GF-D8 (cell line): ENCODE results near the gene SRRM3.
"Not testable (repeated sequence)": the region's sequence is repeated elsewhere in the genome, so short reads cannot be mapped to it uniquely, and the experiment has no call there.

Source experiments
- DNase-seq: peaks from one replicate; lab custom pipeline; 2025; lab: John Stamatoyannopoulos, UW

SRRM3 gene

DNA sequence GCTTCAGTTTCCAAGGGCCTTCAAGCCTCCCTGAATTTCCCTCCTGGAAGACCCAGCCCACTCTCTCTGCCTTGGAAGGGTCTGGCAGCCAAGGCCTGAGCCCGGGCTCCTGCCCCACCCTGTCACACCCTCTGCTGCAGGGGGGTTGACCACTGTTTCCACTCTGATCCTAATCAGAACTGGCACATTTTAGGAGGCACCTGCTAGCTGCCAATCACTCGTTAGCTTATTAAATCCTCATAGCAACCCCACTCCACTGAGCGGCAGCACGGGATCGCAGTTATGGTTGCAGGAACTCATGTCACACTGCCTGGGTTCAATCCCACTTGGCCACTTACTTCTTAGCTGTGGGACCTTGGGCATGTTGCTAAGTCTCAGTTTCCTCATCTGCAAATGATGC lies 113.7 kb downstream of the SRRM3 start:
- peak; percentile 56 for DNase-seq

DNA sequence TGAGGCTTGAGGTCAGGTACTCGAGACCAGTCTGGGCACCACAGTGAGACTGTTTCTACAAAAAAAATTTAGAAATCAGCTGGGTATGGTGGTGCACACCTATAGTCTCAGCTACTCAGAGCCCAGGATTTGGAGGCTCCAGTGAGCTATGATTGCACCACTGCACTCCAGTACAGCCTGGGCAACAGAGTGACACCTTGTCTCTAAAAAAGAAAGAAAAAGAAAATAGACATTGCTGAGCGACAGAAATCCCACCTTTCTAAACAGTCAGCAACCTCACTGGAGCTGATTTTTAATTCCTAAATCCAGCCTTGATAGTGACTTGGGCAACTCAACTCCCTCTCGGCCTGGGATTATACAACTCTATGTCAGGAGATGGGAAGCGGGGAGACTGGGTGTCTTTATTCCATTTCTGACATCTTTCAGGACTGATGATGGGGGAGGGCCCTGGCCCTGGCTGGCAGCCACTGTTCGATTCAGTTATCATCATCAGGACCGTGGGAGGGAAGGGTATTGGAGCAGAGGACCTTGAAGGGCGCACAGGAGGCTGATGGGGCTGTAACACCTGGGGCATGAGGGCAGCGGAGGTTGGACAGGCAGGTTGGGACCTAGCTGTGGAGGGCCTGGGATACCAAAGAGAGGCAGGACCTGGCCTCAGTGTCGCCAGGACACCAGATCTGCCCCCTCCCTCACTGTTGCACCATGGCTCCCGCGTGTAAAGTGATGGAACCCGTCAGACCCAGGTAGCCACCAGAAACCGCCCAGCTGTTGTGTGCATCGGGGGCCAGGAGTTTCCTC lies 115.5 kb downstream of the SRRM3 start:
- no peak for DNase-seq

DNA sequence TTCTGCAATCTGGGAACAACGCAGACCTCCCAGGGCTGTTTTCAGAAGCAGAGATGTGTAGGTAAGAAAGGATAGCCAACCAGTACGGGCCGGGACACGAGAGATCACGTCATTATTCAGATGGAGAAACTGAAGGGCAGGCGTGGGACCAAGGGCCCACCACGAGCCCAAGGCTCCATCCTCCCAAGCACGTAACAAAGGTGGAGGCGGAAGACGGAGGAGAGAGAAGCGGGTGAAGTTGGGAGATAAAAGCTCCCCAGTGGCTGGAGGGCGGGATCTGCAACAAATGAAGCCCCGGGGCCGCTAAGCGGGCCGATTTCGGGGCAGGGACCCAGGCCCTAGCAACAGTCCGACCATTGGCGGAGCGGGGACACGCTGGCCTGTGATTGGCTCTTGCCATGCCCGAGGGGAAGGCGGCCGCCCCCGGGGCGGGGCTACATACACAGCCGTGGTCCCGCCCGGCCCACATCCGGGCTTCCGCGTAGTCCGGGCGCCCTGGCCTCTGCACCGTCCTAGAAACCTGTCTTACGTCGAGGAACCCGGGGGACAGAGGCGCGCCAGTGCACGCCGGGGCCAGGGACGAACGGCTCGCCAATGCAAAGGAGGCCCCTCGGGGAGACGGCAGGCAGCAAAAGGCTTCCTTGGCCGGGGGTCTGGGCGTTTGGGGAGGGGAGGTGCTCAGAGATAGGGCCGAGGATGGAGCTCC lies 116.2 kb downstream of the SRRM3 start:
- DNase-seq = peak; percentile 88

DNA sequence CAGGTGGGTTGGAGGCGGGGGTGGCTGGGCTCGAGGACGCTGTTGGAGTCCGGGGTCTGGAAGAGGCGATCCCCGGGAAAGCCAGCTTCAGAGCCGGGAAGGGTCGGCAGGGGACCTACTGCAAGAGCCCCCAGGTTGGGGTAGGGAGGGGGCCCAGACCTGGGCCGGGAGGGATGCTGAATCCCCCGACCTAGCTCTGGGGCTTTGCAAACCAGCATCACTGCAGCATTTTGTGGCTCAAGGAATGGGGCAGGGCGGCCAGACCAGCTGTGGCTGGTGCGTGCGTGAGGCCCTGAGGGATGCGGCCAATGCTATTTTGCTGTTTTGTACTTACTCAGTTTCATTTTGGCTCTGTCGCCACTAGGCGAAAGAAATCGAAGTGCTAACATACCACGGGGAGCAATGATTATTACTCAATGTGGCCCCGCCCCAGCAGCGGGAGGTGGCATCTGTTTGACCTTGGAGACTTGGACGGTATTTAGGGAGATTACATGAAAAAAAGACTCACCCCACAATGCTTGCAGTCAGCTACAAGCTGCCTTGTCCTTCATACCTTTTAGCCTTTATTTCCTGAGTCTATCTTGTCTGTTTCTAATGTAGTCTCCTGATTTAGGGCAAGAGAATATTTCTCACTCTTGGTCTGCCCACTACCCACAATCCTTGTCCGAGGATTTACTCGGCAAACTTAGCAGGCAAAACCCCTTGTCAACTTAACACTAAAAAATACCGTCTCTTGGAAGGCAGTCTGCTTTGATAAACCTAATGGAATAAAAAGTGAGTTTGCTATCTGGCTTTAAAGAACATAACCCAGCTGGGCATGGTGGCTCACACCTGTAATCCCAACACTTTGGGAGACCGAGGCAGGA lies 117.0 kb downstream of the SRRM3 start:
- peak; percentile 57 for DNase-seq

DNA sequence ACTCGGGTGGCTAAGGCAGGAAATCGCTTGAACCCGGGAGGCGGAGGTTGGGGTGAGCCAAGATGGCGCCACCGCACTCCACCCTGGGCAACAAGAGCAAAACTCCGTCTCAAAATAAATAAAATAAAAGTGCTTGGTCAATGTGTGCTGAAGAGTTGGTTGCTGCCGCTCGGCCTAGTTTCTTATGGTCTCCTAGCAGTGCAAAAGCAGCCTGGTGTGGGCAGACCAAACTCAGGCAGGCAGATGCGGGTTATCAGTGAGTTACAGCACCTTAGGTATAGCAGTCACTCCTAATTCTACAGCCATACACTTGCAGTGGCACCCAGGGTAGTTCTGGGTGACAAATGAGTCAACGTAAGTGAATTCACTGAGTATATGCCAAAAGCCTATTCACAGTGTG lies 123.4 kb downstream of the SRRM3 start:
- DNase-seq = no peak

DNA sequence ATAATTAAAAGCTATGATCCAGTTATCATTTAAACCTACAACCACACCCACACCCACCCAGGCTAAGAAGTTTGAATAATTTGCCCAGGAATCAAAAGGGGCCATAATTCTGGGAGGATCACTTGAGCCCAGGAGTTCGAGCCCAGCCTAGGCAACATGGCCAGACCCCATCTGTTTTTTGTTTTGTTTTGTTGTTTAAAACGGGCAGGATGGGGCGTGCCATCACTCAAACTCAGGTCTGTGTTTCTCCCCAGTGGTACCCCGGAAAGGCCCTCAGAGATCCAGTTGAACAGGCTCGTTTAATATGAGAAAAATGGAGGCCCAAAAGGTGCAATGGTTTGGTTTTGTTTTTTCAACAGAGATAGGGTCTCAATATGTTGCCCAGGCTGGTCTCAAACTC lies 124.1 kb downstream of the SRRM3 start:
- no peak for DNase-seq

DNA sequence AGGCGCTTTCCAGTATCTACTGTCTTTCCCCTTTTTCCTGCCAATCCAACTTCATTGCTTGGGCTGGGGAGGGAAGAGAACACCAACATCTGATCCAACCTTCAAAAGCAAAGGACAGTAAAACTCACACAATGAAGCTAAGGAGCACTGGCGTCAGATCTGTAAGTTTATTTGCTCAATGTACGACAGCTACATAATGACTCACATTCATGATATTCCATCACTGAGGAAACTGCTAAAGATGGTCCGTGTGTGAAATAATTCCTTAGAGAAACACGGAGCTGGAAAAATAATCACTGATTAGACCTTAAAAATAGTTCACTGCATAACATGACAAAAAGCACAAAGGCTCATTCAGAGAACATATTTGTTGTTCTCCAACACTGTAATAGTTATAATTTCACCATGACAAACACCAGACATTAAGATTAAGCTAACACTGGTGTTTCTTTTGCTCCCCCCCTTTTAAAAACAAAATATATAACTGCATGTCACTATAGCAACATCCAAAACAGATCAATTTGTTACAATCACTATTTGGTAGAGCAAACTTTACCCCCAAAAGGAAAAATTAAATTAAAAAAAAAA lies 125.0 kb downstream of the SRRM3 start:
- no peak for DNase-seq

DNA sequence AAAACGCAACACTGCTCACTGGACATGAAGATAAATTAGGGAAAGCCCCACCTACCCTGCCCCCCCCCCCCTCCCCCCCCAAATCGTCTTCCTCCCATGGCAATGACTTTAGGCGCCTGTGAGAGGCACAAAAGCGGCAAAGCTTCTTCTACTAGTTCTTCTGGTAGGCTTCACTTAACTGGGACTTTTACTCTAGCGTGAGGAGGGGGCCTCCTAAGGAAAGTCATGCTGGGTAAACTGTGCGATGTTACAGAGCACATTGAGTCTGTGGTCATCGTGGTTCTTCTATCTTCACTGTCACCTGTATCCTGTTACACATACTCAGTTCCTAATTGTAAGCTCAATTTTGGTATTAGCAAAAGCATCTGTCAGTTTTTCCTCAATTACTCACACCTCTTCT lies 125.9 kb downstream of the SRRM3 start:
- DNase-seq = peak; percentile 76

DNA sequence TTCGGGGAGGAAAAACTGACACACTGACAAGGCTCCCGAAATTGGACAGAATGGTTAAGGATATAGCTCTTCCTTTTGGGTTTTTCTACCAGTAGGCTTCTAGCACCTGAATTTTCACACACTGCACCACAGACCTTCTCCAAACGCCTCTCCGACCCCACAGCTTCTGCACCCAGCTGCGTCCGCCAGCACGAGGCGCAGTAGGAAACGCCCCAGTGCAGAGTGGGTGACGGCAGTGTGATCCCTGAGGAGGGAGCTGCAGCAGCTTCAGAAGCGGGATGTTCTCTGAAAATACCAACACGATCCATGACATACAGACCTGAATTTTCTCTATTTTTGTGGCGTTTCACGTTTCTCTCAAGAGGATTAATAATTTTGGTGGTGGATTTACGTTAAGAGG lies 126.7 kb downstream of the SRRM3 start:
- no peak for DNase-seq

DNA sequence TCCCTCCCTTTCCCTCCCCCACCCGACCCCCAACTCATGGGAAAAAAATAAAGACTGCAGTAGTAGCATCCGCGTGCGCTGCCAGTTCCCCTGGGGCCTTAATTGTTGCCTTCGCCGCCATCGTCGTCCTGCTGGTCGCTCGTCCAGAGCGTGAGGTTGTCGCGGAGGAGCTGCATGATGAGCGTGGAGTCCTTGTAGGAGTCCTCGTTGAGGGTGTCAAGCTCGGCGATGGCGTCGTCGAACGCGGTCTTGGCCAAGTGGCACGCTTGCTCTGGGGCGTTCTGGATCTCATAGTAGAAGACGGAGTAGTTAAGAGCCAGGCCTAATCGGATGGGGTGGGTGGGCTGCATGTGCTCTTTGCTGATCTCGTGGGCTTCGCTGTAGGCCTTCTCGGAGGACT lies 127.8 kb downstream of the SRRM3 start:
- DNase-seq = no peak

DNA sequence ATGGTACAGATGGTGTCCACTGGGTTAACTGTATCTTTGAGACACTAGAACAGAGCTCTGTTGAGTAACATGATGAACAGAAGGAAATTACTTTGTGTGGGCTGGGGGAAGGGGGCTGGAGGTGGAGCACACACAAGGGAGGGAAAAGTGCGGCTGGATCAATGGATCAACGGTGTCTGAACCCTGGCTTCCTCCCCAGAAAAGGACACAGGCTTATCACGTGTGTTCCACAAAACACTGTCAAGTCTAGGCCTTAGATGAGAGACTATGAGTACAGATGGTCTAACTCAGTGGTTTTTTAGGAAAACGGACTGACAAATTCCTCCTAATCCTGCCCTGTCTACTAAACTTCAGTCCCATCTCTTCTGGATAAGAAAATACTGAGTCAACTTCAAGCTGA lies 128.6 kb downstream of the SRRM3 start:
- DNase-seq = no peak

DNA sequence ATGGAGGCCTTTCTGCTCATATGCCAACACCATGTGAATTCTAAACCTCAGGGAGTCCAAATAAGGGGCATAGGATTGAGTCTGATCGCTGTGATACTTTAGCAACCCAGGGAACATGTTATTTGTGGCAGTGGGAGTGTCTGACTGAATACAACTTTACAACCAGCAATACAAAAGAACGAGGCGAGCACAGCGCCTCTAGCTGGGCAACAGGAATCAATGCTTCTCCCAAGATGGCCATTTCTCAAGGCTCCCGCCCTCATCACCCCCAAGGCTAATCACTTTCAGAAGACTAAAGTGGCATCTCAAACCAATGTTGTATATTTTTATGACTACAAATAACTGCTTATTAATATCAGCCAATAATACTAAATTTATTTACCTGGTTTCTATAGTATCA lies 129.0 kb downstream of the SRRM3 start:
- DNase-seq = no peak

DNA sequence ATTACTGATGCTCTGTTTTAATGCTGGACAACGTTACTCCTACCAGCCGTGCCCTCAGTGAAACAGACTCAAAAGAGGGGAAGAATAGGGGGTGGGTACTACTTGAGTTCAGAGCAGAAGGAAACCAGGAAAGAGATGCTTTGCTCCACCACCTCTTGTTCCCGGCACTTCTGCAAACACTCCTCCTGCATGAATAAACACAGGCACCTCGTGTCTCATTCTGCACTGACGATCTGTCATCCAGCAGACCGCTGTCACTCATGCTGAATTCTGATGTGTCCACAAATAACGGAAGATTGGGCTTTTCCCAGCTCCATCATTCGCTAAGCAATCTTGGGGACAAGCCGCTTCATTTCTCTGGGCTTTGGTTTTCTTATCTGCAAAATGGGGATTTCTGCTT lies 130.4 kb downstream of the SRRM3 start:
- DNase-seq = no peak

DNA sequence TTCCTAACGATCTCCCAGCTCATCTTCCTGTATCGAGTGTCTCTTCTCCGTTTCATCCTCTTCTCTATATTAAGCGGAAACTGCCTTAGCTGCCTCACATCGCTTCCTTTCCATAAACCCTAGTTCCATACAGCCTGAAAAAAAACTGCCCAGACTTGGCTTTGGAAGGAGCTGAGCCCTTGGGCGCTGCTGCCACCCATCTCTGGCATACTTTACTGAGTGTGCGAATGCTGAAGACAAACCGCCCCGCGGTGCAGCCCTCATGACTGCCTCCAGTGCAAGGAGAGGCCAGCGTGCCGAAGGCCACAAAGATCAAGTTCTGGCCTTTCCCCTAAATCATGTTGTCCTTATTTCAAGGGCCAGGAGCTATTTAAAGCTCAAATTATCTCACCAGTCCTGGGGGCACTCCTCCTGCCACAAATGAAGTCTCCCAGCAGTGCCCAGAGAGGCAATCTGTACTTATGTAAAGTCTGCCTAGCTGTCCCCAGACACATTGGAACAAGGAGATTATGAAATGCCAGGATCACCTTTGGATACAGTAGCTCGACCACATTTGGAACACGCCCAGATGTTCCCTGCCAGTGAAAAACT lies 131.9 kb downstream of the SRRM3 start:
- no peak for DNase-seq

DNA sequence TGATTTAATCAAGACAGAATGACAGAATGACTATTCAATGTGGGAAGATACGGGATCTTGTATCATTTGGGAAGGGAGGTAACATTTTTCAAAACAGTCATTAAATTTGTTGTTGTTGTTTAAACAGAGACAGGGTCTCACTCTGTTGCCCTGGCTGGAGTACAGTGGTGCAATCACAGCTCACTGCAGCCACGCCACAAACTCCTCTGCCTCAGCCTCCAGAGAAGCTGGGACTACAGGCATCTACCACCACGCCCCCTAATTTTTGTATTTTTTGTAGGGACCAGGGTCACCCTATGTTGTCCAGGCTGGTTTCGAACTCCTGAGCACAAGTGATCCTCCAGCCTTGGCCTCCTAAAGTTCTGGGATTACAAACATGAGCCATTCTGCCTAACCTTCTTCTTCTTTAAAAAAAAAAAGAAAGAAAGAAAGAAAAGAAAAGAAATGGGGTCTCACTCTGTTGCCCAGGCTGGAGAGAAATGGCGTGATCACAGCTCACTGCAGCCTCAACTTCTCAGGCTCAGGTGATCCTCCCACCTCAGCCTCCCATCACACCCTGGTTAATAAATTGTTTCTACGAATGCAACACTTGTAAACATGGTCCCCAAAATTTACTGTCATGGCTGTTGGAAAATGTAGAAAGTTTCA lies 132.7 kb downstream of the SRRM3 start:
- no peak for DNase-seq

DNA sequence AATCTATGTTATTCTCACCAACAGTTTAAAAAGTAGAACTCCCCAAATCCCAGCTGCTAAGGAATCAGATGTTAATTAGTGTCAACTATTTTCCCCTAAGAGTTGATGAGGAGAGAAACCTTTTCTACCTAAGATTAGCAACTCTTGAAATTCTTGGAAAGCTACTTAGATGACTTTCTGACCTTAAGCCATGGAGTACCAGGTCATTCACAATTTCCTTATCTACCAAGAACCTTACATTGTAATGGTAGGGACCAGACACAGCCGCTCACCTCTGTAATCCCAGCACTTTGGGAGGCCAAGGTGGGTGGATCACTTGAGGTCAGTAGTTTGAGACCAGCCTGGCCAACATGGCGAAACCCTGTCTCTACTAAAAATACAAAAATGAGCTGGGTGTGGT lies 133.7 kb downstream of the SRRM3 start:
- DNase-seq = not testable (repeated sequence)

DNA sequence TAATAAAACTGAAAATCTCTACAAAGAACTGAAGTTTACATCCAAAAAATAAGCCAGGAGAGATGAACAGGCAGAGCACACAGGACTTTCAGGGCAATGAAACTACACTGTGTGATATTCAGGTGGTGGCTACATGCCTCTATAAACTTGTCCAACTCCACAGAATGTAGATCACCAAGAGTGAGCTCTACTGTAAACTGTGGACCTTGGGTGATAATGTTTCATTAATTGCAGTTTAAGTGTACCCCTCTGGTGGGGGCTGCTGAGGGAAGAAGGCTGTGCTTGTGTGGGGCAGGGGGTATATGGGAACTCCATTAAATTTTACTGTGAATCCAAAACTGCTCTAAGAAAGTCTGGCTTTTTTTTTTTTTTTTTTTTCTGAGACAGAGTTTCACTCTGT lies 134.4 kb downstream of the SRRM3 start:
- DNase-seq = no peak
